ENCODE measurements around the gene DEPDC5.
"Not testable (repeated sequence)": the region's sequence is repeated elsewhere in the genome, so short reads cannot be mapped to it uniquely, and the experiment has no call there.

The DEPDC5 gene

DNA sequence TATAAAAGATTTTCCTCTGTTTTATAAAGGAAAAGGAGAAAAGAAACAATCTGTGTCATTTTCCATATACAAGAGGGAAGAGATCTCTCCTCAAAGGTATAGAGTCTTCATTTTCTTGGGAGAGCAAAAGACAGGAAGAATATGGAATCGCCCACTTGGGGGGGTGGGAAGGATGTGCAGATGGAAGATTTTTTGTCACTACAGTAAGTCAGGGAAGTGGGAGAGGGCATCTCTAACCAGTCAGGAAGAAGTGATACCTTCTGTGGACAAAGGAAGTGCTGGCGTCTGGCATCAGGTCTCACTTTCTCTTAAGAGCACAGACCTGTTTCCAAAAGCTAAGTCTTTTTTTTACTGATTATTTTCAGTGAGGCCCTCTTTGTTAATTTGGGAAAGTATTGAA is 5.3 kb upstream of the DEPDC5 start:
- Histone ChIP-seq H3K9me3 (ENCODE audit: control insufficient read depth, insufficient read depth, low read length) (no peaks in the 10 kb centered on the region), H3K27ac (ENCODE audit: low read length) (no peak overlapping the region), H3K4me3 (ENCODE audit: low read length) (peak overlapping the region; percentile 13; the same call in 1 of the 2 replicates), H3K4me1 (ENCODE audit: control insufficient read depth, insufficient read depth, low read length) (no peaks in the 10 kb centered on the region), H3K27me3 (ENCODE audit: control insufficient read depth, insufficient read depth, low read length) (no peaks in the 10 kb centered on the region), H3K36me3 (ENCODE audit: control insufficient read depth, insufficient read depth, low read length) (no peaks in the 10 kb centered on the region)
- WGBS (ENCODE audit: insufficient coverage, insufficient read length): no CpG with 5 or more reads among the region's 2 CpGs
- DNase-seq (ENCODE audit: low read depth, low spot score): no peak

DNA sequence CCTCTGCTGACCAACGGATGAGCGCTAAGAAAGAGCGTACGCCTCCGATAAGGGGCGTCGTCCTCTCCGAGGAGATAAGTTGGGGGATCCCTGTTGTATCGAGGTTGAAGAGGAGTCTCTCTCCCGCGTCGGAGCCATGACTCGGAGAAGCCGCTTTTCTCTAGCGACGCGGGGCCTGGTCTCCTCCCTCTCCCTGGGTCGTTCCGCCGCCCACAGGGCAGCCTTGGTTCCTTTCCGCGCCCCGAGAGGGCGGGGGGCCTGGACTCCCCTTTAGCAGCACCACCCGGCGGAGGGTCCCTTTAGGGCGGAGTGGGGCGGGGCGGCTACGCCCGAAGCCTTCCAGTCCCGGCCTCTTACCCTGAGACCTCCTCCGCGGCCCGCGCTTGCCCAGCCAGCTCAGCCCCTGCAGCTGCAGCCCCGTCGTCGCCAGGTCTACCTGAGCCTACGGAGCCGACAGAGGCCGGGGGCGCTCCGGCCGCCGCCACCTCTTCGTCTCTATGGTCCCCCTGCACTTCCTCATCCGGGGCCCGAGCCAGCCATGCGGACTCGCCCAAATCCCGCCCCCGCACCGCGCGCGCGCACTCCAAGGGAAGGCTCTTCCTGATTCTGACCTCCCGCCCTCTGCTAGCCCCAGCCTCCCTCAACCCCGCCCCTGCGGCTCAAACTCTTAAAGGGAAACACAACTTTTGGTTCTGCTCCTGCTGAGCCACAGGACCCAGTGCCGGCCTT is 4.0 kb upstream of the DEPDC5 start, which contains the start of gene PRR14L:
Gene PRR14L, minus strand, starts transcription at position 497 of the 729 bp plus-strand sequence. CDS start 11,272 bp downstream, outside the sequence.
- Histone ChIP-seq H3K4me3 (ENCODE audit: low read length) (peak within 1 kb of the TSS; percentile 83), H3K27ac (ENCODE audit: low read length) (no peak within 1 kb of the TSS), H3K4me1 (ENCODE audit: control insufficient read depth, insufficient read depth, low read length) (peaks cover 2% of the 10 kb centered on the region; the same call in 1 of the 2 replicates), H3K9me3 (ENCODE audit: control insufficient read depth, insufficient read depth, low read length) (no peaks in the 10 kb centered on the region), H3K27me3 (ENCODE audit: control insufficient read depth, insufficient read depth, low read length) (no peaks in the 10 kb centered on the region), H3K36me3 (ENCODE audit: control insufficient read depth, insufficient read depth, low read length) (no peaks in the 10 kb centered on the region)
- peak; percentile 90 for DNase-seq (ENCODE audit: low read depth, low spot score)
- no CpG with 5 or more reads among the region's 62 CpGs for WGBS (ENCODE audit: insufficient coverage, insufficient read length)

DNA sequence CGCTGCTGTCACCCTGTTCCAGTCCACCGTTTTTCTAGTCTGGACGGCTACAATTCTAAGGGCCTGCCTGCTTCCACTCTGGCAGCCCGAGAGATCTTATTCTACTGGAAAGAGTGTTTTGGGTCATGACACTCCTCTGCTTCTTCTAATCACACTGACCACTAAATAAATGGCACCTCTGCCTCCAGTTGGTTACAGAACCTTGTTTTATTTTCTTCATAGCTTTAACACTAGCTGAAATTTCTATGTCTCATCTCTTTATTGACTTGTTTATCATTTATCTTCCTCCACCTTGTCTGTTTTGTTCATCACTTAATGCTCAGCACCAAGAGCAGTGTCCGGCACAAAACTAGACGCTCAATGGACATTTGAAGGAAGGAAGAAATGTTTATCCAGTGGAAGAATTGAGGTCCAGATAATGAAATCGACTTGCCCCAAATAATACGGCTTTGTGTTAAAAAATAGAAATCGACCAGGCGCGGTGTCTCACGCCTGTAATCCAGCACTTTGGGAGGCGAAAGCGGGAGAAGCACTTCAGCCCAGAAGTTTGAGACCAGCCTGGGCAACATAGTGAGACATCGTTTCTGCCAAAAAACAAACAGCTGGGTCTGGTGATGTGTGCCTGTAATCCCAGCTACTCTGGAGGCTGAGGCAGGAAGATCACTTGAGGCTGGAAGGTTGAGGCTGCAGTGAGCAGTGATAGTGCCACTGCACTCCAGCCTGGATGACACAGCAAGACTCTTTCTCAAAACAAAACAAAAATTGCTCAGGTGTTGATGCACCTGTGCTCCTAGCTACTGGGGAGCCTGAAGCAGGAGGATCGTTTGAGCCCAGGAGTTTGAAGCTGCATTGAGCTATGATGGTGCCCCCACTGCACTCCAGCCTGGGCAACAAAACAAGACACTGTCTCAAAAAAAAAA is 3.2 kb upstream of the DEPDC5 start:
- Histone ChIP-seq H3K27ac (ENCODE audit: low read length) (no peak overlapping the region), H3K36me3 (ENCODE audit: control insufficient read depth, insufficient read depth, low read length) (no peaks in the 10 kb centered on the region), H3K27me3 (ENCODE audit: control insufficient read depth, insufficient read depth, low read length) (no peaks in the 10 kb centered on the region), H3K9me3 (ENCODE audit: control insufficient read depth, insufficient read depth, low read length) (no peaks in the 10 kb centered on the region), H3K4me3 (ENCODE audit: low read length) (no peak overlapping the region; the same call in 1 of the 2 replicates), H3K4me1 (ENCODE audit: control insufficient read depth, insufficient read depth, low read length) (peaks cover 2% of the 10 kb centered on the region; the same call in 1 of the 2 replicates)
- no peak for DNase-seq (ENCODE audit: low read depth, low spot score)
- no CpG with 5 or more reads among the region's 16 CpGs for WGBS (ENCODE audit: insufficient coverage, insufficient read length)

DNA sequence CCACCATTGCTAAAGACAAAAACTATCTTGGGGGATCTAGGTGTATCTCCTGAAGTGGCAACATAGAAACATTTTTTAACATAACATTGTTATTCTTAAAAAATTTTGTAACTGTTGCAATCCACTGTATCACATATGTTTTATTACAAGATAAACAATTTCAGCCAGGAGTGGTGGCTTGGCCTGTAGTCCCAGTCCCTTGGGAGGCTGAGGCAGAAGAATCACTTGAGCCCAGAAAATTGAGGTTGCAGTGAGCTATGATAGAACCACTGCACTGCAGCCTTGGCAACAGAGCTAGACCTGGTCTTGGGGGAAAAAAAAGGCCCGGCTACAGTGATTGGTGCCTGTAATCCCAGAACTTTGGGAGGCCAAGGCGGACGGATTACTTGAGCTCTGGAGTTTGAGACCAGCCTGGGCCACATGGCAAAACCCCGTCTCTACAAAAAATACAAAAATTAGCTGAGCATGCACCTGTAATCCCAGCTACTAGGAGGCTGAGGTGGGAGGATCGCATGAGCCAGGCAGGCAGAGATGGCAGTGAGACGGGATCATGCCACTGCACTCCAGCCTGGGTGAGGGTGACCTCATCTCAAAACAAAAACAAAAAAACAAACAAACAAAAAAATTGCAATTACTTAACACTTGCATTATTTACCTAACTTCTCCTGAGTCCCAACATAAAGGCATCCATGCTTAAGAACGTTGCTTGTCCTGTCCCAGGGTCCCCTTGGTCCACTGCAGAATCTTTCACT is 1.5 kb upstream of the DEPDC5 start:
- H3K4me1 ChIP-seq (ENCODE audit: control insufficient read depth, insufficient read depth, low read length): peaks cover 2% of the 10 kb centered on the region; the same call in 1 of the 2 replicates
- no peak for DNase-seq (ENCODE audit: low read depth, low spot score)
- no peaks in the 10 kb centered on the region; the same call in 1 of the 2 replicates for H3K27me3 ChIP-seq (ENCODE audit: control insufficient read depth, insufficient read depth, low read length)
- H3K27ac ChIP-seq (ENCODE audit: low read length): no peak overlapping the region
- no peaks in the 10 kb centered on the region for H3K9me3 ChIP-seq (ENCODE audit: control insufficient read depth, insufficient read depth, low read length)
- H3K36me3 ChIP-seq (ENCODE audit: control insufficient read depth, insufficient read depth, low read length): no peaks in the 10 kb centered on the region
- H3K4me3 ChIP-seq (ENCODE audit: low read length): no peak overlapping the region
- WGBS (ENCODE audit: insufficient coverage, insufficient read length): no CpG with 5 or more reads among the region's 7 CpGs

DNA sequence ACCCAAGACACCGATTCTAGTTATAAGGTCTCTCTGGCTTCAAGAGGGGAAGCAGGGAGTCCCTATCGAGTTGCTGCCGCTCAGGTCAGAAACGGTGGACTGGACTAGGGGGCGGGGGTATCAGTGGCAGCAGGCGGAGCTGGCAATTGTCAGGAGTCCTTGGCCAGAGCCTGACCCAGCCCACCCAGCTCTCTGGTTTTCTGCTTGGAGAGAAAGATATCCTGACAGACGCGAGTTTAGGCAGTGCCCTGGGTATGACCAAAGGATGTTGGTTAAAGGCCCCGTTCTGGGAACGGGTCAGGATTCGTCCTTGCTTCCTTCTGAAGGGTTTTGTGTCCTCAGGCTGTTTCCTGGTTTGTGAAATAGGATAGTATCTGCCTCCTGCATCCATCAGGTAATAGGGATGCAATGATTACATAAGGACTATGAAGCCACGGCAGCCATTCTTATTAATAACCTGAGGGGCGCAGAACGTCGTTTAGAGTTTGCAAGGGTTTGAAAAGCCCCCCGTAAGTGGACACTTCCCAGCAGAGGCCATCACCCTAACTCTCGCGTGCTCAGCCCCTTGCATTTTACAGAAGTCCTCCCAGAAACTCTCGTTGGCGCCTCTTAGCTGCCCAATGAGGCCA is 700 bp upstream of the DEPDC5 start:
- Histone ChIP-seq H3K36me3 (ENCODE audit: control insufficient read depth, insufficient read depth, low read length) (no peaks in the 10 kb centered on the region), H3K4me3 (ENCODE audit: low read length) (peak overlapping the region; percentile 76; the same call in 1 of the 2 replicates), H3K9me3 (ENCODE audit: control insufficient read depth, insufficient read depth, low read length) (no peaks in the 10 kb centered on the region), H3K4me1 (ENCODE audit: control insufficient read depth, insufficient read depth, low read length) (peaks cover 2% of the 10 kb centered on the region; the same call in 1 of the 2 replicates), H3K27ac (ENCODE audit: low read length) (no peak overlapping the region), H3K27me3 (ENCODE audit: control insufficient read depth, insufficient read depth, low read length) (no peaks in the 10 kb centered on the region; the same call in 1 of the 2 replicates)
- DNase-seq (ENCODE audit: low read depth, low spot score): no peak
- WGBS (ENCODE audit: insufficient coverage, insufficient read length): no CpG with 5 or more reads among the region's 20 CpGs

DNA sequence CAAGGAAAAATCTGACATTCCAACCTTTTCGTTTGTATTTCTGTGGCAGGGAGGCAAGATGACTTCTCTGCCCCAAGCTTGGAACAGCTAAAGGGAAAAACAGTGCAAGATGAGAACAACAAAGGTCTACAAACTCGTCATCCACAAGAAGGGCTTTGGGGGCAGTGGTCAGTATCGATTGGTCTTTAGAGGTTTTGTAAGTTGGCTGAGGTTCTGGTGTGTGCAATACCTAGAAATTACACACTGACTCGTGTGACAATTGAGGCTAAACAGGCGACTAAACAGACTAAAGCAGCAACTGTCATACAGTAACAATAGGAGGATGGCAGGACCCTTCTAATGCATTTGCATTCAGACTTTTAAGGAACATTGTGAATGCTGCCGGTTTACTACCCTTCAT is 994 bp downstream of the DEPDC5 start:
- Histone ChIP-seq H3K36me3 (ENCODE audit: control insufficient read depth, insufficient read depth, low read length) (no peaks in the 10 kb centered on the region), H3K9me3 (ENCODE audit: control insufficient read depth, insufficient read depth, low read length) (no peaks in the 10 kb centered on the region), H3K27me3 (ENCODE audit: control insufficient read depth, insufficient read depth, low read length) (no peaks in the 10 kb centered on the region; the same call in 1 of the 2 replicates), H3K4me1 (ENCODE audit: control insufficient read depth, insufficient read depth, low read length) (peaks cover 2% of the 10 kb centered on the region; the same call in 1 of the 2 replicates), H3K4me3 (ENCODE audit: low read length) (no peak overlapping the region; the same call in 1 of the 2 replicates), H3K27ac (ENCODE audit: low read length) (no peak overlapping the region)
- DNase-seq (ENCODE audit: low read depth, low spot score): no peak
- WGBS (ENCODE audit: insufficient coverage, insufficient read length): no CpG with 5 or more reads among the region's 6 CpGs

DNA sequence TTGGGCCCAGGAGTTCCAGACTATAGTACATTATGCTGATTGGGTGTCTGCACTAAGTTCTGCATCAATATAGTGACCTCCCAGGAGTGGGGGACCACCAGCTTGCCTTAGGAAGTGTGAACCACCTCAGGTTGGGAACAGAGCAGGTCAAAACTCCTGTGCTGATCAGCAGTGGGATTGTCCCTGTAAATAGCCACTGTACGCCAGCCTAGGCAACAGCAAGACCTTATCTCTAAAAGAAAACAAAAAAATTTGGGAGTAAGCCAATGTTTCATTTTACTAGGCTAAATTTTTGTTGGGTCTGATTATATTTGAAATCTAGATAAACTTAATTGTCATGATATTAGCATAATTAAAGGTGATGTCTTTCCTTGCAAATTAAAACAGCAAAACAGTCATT is 3.4 kb downstream of the DEPDC5 start:
- no peak for DNase-seq (ENCODE audit: low read depth, low spot score)
- no peaks in the 10 kb centered on the region; the same call in 1 of the 2 replicates for H3K27me3 ChIP-seq (ENCODE audit: control insufficient read depth, insufficient read depth, low read length)
- H3K27ac ChIP-seq (ENCODE audit: low read length): no peak overlapping the region
- no peaks in the 10 kb centered on the region for H3K9me3 ChIP-seq (ENCODE audit: control insufficient read depth, insufficient read depth, low read length)
- H3K36me3 ChIP-seq (ENCODE audit: control insufficient read depth, insufficient read depth, low read length): no peaks in the 10 kb centered on the region
- no peak overlapping the region for H3K4me3 ChIP-seq (ENCODE audit: low read length)
- no CpG with 5 or more reads among the region's 1 CpG for WGBS (ENCODE audit: insufficient coverage, insufficient read length)
- H3K4me1 ChIP-seq (ENCODE audit: control insufficient read depth, insufficient read depth, low read length): peaks cover 2% of the 10 kb centered on the region; the same call in 1 of the 2 replicates

DNA sequence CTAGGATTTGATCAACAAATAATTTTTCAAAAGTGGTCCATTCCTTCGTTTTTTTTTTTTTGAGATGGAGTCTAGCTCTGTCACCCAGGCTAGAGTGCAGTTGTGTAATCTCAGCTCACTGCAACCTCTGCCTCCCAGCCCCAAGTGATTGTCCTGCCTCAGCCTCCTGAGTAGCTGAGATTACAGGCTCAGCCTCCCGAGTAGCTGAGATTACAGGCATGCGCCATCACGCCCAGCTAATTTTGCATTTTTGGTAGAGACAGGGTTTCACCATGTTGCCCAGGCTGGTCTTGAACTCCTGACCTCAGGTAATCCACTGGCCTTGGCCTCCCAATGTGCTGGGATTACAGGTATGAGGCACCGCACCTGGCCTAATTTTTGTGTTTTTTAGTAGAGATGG is 5.0 kb downstream of the DEPDC5 start:
- H3K27ac ChIP-seq (ENCODE audit: low read length); H3K9me3 ChIP-seq (ENCODE audit: control insufficient read depth, insufficient read depth, low read length); H3K4me3 ChIP-seq (ENCODE audit: low read length); DNase-seq (ENCODE audit: low read depth, low spot score); H3K36me3 ChIP-seq (ENCODE audit: control insufficient read depth, insufficient read depth, low read length); H3K4me1 ChIP-seq (ENCODE audit: control insufficient read depth, insufficient read depth, low read length); H3K27me3 ChIP-seq (ENCODE audit: control insufficient read depth, insufficient read depth, low read length): not testable (repeated sequence)
- no CpG with 5 or more reads among the region's 5 CpGs for WGBS (ENCODE audit: insufficient coverage, insufficient read length)

DNA sequence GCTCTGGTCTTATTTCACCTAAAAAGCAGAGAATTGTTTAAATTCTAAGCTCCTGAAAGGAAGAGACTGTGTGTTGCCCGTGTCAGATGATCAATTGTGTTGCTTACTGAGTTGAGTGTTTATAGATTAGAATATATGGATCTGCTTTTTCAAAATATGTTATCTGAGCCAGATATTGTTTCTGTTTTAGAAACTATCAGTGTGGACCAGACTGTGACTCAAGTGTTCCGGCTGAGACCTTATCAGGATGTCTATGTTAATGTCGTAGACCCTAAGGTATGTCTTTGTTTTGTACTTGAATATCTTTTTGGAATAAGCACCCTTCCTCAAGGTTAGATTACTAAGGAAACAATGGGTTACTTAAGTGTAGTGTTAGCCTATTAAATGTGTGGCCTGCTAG is 11.0 kb downstream of the DEPDC5 start:
- Histone ChIP-seq H3K27ac (ENCODE audit: low read length) (no peak overlapping the region), H3K9me3 (ENCODE audit: control insufficient read depth, insufficient read depth, low read length) (no peaks in the 10 kb centered on the region), H3K4me1 (ENCODE audit: control insufficient read depth, insufficient read depth, low read length) (no peaks in the 10 kb centered on the region), H3K4me3 (ENCODE audit: low read length) (no peak overlapping the region), H3K36me3 (ENCODE audit: control insufficient read depth, insufficient read depth, low read length) (0 out of 2 replicates have a peak, but pooled peaks cover 2% of the 10 kb centered on the region), H3K27me3 (ENCODE audit: control insufficient read depth, insufficient read depth, low read length) (no peaks in the 10 kb centered on the region)
- WGBS (ENCODE audit: insufficient coverage, insufficient read length): no CpG with 5 or more reads among the region's 3 CpGs
- DNase-seq (ENCODE audit: low read depth, low spot score): no peak
